ENCODE data around the gene GAA. TPM values are rescaled to one million over a fixed set of nuclear protein-coding genes. Genes with fewer than 3 reads are reported as not detected.

GAA gene
- total RNA-seq, 2 donors from 2014 or later: 63.0 to 93.9 TPM

DNA sequence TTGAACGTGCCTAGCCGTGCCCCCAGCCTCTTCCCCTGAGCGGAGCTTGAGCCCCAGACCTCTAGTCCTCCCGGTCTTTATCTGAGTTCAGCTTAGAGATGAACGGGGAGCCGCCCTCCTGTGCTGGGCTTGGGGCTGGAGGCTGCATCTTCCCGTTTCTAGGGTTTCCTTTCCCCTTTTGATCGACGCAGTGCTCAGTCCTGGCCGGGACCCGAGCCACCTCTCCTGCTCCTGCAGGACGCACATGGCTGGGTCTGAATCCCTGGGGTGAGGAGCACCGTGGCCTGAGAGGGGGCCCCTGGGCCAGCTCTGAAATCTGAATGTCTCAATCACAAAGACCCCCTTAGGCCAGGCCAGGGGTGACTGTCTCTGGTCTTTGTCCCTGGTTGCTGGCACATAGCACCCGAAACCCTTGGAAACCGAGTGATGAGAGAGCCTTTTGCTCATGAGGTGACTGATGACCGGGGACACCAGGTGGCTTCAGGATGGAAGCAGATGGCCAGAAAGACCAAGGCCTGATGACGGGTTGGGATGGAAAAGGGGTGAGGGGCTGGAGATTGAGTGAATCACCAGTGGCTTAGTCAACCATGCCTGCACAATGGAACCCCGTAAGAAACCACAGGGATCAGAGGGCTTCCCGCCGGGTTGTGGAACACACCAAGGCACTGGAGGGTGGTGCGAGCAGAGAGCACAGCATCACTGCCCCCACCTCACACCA, 724 bp downstream of the GAA start:
- Histone ChIP-seq H3K9me3 (no peaks in the 10 kb centered on the region), H3K27me3 (no peaks in the 10 kb centered on the region), H3K36me3 (replicated peaks in 1 of 2; ENCODE audit: insufficient read depth in 1 of 2, low read depth in 2 of 2) (no peaks in the 10 kb centered on the region), H3K4me3 (peak overlapping the region; percentile 82 to 90), H3K4me1 (peaks cover 10% of the 10 kb centered on the region), H3K27ac (peak overlapping the region; percentile 65 to 87 (median 73))
- intact Hi-C loops (cut with DNase I): no loop called here
- 33 to 62% methylated on average over 12 to 21 of the region's 21 CpGs for WGBS, 2 donors
- TF ChIP-seq, protein P1, sequence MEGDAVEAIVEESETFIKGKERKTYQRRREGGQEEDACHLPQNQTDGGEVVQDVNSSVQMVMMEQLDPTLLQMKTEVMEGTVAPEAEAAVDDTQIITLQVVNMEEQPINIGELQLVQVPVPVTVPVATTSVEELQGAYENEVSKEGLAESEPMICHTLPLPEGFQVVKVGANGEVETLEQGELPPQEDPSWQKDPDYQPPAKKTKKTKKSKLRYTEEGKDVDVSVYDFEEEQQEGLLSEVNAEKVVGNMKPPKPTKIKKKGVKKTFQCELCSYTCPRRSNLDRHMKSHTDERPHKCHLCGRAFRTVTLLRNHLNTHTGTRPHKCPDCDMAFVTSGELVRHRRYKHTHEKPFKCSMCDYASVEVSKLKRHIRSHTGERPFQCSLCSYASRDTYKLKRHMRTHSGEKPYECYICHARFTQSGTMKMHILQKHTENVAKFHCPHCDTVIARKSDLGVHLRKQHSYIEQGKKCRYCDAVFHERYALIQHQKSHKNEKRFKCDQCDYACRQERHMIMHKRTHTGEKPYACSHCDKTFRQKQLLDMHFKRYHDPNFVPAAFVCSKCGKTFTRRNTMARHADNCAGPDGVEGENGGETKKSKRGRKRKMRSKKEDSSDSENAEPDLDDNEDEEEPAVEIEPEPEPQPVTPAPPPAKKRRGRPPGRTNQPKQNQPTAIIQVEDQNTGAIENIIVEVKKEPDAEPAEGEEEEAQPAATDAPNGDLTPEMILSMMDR (IDR thresholded peaks at IDR 0.05): no peak
- no peak for TF ChIP-seq POLR2A (IDR thresholded peaks at IDR 0.05)
- ATAC-seq (peak; percentile 7), DNase-seq (peak in 2 of 4 donors; percentile 16)

DNA sequence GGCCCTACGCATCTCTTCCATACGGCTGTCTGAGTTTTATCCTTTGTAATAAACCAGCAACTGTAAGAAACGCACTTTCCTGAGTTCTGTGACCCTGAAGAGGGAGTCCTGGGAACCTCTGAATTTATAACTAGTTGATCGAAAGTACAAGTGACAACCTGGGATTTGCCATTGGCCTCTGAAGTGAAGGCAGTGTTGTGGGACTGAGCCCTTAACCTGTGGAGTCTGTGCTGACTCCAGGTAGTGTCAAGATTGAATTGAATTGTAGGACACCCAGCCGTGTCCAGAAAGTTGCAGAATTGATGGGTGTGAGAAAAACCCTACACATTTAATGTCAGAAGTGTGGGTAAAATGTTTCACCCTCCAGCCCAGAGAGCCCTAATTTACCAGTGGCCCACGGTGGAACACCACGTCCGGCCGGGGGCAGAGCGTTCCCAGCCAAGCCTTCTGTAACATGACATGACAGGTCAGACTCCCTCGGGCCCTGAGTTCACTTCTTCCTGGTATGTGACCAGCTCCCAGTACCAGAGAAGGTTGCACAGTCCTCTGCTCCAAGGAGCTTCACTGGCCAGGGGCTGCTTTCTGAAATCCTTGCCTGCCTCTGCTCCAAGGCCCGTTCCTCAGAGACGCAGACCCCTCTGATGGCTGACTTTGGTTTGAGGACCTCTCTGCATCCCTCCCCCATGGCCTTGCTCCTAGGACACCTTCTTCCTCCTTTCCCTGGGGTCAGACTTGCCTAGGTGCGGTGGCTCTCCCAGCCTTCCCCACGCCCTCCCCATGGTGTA, 1.5 kb downstream of the GAA start:
- H3K9me3 ChIP-seq: no peaks in the 10 kb centered on the region
- 86 to 87% methylated on average over 15 of the region's 15 CpGs for WGBS, 2 donors
- H3K4me3 ChIP-seq: no peak overlapping the region
- no peak overlapping the region for H3K27ac ChIP-seq
- no peaks in the 10 kb centered on the region for H3K27me3 ChIP-seq
- intact Hi-C loops (cut with DNase I): no loop called here
- DNase-seq (no peak), ATAC-seq (no peak)
- H3K36me3 ChIP-seq (replicated peaks in 1 of 2; ENCODE audit: insufficient read depth in 1 of 2, low read depth in 2 of 2): no peaks in the 10 kb centered on the region
- no peak for TF ChIP-seq POLR2A (IDR thresholded peaks at IDR 0.05)
- TF ChIP-seq, protein P1 (IDR thresholded peaks at IDR 0.05): no peak
- peaks cover 10% of the 10 kb centered on the region for H3K4me1 ChIP-seq

DNA sequence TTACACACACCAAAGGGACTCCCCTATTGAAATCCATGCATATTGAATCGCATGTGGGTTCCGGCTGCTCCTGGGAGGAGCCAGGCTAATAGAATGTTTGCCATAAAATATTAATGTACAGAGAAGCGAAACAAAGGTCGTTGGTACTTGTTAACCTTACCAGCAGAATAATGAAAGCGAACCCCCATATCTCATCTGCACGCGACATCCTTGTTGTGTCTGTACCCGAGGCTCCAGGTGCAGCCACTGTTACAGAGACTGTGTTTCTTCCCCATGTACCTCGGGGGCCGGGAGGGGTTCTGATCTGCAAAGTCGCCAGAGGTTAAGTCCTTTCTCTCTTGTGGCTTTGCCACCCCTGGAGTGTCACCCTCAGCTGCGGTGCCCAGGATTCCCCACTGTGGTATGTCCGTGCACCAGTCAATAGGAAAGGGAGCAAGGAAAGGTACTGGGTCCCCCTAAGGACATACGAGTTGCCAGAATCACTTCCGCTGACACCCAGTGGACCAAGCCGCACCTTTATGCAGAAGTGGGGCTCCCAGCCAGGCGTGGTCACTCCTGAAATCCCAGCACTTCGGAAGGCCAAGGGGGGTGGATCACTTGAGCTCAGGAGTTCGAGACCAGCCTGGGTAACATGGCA, 2.2 kb downstream of the GAA start:
- TF ChIP-seq POLR2A (IDR thresholded peaks at IDR 0.05): no peak
- TF ChIP-seq, protein P1 (IDR thresholded peaks at IDR 0.05): no peak
- H3K36me3 ChIP-seq (replicated peaks in 1 of 2; ENCODE audit: insufficient read depth in 1 of 2, low read depth in 2 of 2): no peaks in the 10 kb centered on the region
- H3K4me1 ChIP-seq: peaks cover 10% of the 10 kb centered on the region
- H3K4me3 ChIP-seq: no peak overlapping the region
- DNase-seq: no peak
- no peak for ATAC-seq
- 84 to 88% methylated on average over 16 to 19 of the region's 19 CpGs for WGBS, 2 donors
- no peaks in the 10 kb centered on the region for H3K9me3 ChIP-seq
- intact Hi-C loops (cut with DNase I): no loop called here
- H3K27me3 ChIP-seq: no peaks in the 10 kb centered on the region
- no peak overlapping the region for H3K27ac ChIP-seq

DNA sequence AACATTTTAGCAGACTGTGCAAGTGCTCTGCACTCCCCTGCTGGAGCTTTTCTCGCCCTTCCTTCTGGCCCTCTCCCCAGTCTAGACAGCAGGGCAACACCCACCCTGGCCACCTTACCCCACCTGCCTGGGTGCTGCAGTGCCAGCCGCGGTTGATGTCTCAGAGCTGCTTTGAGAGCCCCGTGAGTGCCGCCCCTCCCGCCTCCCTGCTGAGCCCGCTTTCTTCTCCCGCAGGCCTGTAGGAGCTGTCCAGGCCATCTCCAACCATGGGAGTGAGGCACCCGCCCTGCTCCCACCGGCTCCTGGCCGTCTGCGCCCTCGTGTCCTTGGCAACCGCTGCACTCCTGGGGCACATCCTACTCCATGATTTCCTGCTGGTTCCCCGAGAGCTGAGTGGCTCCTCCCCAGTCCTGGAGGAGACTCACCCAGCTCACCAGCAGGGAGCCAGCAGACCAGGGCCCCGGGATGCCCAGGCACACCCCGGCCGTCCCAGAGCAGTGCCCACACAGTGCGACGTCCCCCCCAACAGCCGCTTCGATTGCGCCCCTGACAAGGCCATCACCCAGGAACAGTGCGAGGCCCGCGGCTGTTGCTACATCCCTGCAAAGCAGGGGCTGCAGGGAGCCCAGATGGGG, 3.1 kb downstream of the GAA start:
- no peaks in the 10 kb centered on the region for H3K9me3 ChIP-seq
- peak in 1 of 4 donors; percentile 39 for DNase-seq
- ATAC-seq: no peak
- no peaks in the 10 kb centered on the region for H3K36me3 ChIP-seq (replicated peaks in 1 of 2; ENCODE audit: insufficient read depth in 1 of 2, low read depth in 2 of 2)
- intact Hi-C loops (cut with DNase I): no loop called here
- no peak for TF ChIP-seq POLR2A (IDR thresholded peaks at IDR 0.05)
- TF ChIP-seq, protein P1 (IDR thresholded peaks at IDR 0.05): no peak
- WGBS, 2 donors: 64 to 73% methylated on average over 9 to 26 of the region's 26 CpGs
- peaks cover 10% of the 10 kb centered on the region for H3K4me1 ChIP-seq
- no peak overlapping the region for H3K4me3 ChIP-seq
- no peaks in the 10 kb centered on the region for H3K27me3 ChIP-seq
- no peak overlapping the region for H3K27ac ChIP-seq

All from body of pancreas (tissue), 4 donors.